HFFc6 (cell line): ENCODE results near the gene MAP7D2. TPM values are rescaled to one million over a fixed set of nuclear protein-coding genes. Genes with fewer than 3 reads are reported as not detected.

Experiments
- DNase-seq: peaks from one replicate; pipeline ENCODE4 v3.0.0-alpha.2; 2018
- H3K27ac Mint-ChIP-seq: 2 replicates; pipeline ENCODE4 v1.8.0; 2020; ENCODE audit warnings: mild to moderate bottlenecking, mixed read lengths
- H3K27me3 Mint-ChIP-seq: 2 replicates; pipeline ENCODE4 v1.8.0; 2021; ENCODE audit warnings: mild to moderate bottlenecking, moderate library complexity, mixed read lengths; ENCODE audit not compliant: insufficient read depth
- H3K36me3 Mint-ChIP-seq: 2 replicates; pipeline ENCODE4 v1.8.0; 2021; ENCODE audit warnings: low read depth, mixed read lengths
- H3K4me1 Mint-ChIP-seq: 2 replicates; pipeline ENCODE4 v1.8.0; 2020; ENCODE audit warnings: low read depth, mixed read lengths
- H3K4me3 Mint-ChIP-seq: 2 replicates; pipeline ENCODE4 v1.8.0; 2020; ENCODE audit warnings: mild to moderate bottlenecking, moderate library complexity, mixed read lengths
- H3K9me3 Mint-ChIP-seq: 2 replicates; pipeline ENCODE4 v1.8.0; 2020; ENCODE audit warnings: mild to moderate bottlenecking, mixed read lengths
- total RNA-seq, 6 experiments: library from RNA; stranded (reverse); fragmentation: NEBNext Ultra II Directional; extraction: Animal tissue kit (Norgen Biotek cat#: 25700); gene quantifications; 2 replicates in 1 of 6; 3 replicates in 5 of 6; pipeline ENCODE4 v1.2.3, GENCODE V29; 2021
- TF ChIP-seq, protein P1 (sequence below): fragments of 200-600 bp; sonication (generic); IDR thresholded peaks from 2 replicates; pipeline ENCODE4 v1.5.0; 2021; ENCODE audit warnings: antibody characterized with exemption, mild to moderate bottlenecking

The MAP7D2 gene
- total RNA-seq, 6 experiments from 2014 or later: 0.05 to 0.47 (median 0.20) TPM; not detected in 1

DNA sequence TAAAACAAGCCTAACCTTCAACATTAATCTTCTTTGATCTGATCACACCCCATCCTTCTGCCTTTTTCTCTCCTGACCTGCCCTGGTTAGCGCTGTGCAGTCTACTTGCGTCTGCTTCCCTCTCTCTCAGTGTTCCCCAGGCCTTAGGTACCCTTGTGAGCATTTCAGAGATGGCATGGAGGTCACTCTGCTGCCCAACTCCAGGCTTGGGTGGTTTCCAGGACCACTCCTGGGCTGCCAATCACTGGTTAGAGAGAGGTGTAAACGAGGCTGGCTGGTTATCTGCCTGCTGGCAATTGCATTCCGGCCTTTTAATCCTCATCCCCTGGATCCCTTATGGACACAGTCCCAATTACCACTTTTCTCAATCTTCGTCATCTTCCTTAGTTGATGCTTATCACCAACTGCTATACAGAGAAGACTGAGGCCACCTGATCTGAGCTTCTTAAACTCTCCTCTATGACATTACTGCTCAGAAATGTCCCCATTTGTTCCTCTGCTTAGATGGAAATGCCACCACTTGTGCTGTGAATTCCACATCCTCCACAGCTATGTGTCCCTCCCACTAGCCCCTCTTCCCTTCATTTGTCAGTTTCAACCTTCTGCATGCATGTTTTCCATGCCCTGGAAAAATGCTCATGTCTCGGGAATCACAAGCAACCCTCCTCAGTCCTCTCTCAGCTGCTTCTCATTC, 96.9 kb downstream of the MAP7D2 start:
- Mint-ChIP-seq H3K9me3 (peaks cover 22% of the 10 kb centered on the region), H3K36me3 (peaks cover 18% of the 10 kb centered on the region), H3K4me1 (no peaks in the 10 kb centered on the region), H3K27me3 (peaks cover 12% of the 10 kb centered on the region), H3K27ac (no peak overlapping the region), H3K4me3 (no peak overlapping the region)
- TF ChIP-seq, protein P1, sequence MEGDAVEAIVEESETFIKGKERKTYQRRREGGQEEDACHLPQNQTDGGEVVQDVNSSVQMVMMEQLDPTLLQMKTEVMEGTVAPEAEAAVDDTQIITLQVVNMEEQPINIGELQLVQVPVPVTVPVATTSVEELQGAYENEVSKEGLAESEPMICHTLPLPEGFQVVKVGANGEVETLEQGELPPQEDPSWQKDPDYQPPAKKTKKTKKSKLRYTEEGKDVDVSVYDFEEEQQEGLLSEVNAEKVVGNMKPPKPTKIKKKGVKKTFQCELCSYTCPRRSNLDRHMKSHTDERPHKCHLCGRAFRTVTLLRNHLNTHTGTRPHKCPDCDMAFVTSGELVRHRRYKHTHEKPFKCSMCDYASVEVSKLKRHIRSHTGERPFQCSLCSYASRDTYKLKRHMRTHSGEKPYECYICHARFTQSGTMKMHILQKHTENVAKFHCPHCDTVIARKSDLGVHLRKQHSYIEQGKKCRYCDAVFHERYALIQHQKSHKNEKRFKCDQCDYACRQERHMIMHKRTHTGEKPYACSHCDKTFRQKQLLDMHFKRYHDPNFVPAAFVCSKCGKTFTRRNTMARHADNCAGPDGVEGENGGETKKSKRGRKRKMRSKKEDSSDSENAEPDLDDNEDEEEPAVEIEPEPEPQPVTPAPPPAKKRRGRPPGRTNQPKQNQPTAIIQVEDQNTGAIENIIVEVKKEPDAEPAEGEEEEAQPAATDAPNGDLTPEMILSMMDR: no peak
- no peak for DNase-seq

DNA sequence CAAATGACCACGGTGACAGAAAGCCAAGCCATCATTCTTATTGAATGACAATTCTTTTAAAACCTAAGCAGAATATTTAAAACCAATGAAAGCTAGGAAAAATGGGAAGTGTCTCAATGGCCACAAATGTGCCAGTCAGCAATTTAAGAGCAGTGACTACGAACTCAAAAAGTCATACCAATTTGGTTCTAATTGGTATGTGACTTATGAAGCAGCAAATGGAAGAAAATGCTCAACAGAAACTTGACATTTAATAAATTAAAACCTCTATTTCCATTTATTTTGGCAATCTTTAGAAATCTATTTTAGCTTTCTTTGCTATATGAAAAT, 100.1 kb downstream of the MAP7D2 start:
- Mint-ChIP-seq H3K36me3 (peaks cover 23% of the 10 kb centered on the region), H3K4me1 (no peaks in the 10 kb centered on the region), H3K4me3 (no peak overlapping the region), H3K9me3 (peaks cover 29% of the 10 kb centered on the region), H3K27ac (no peak overlapping the region), H3K27me3 (peaks cover 11% of the 10 kb centered on the region)
- DNase-seq: no peak
- TF ChIP-seq, protein P1: no peak

DNA sequence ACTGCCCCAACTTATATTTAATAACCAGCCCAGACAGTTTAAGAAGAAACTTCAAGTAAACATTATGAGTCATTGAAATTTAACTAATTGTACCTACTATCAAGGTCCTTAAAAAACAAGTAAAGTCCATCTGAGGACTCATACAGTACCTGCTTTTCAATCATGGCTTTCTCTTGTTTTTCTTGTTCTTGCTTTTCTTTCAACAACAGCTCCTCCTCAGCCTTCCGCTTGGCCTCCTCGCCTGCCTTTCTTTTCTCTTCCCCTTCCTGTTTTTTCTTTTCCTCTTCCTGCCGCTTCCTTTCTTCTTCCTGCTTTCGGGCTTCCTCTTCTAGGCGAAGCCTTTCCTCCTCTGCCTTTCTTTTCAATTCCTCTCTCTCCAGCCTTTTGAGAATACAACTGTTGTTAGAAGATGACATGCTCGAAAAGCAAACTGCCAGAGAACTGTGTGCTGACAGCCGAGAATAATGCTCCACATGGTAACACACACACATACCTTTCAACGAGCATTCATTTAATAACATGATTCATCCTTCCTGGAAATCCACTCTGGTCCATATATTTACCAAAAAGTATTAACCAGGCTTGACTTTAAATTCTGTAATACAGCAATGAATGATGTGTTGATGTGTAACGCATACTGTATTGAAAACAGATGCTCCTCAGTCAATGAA, 100.6 kb downstream of the MAP7D2 start:
- TF ChIP-seq, protein P1: no peak
- Mint-ChIP-seq H3K36me3 (peaks cover 23% of the 10 kb centered on the region), H3K4me3 (no peak overlapping the region), H3K27me3 (peaks cover 11% of the 10 kb centered on the region), H3K27ac (no peak overlapping the region), H3K4me1 (no peaks in the 10 kb centered on the region), H3K9me3 (peaks cover 29% of the 10 kb centered on the region)
- DNase-seq: no peak

DNA sequence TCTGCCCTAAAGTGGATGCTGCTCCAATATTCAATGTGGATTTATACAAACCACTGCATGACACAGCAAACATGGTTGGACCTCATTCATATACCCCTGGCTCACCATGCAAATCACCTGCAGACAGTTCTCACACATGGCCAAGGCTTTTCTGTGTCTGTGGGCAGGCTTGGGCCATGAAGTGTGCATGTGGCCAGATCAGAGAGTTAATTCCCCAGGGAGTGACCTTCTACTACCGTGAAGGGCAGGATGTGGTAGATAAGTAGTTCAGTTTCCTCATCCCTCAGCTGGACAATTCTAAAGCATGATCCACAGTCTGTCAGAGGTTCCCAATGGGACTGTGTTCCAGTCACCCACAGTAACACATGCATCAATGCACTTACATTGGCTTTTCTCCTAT, 101.3 kb downstream of the MAP7D2 start:
- H3K9me3 Mint-ChIP-seq: peaks cover 29% of the 10 kb centered on the region
- no peak for DNase-seq
- peaks cover 23% of the 10 kb centered on the region for H3K36me3 Mint-ChIP-seq
- H3K4me3 Mint-ChIP-seq: no peak overlapping the region
- H3K27me3 Mint-ChIP-seq: peaks cover 14% of the 10 kb centered on the region
- no peak overlapping the region for H3K27ac Mint-ChIP-seq
- H3K4me1 Mint-ChIP-seq: no peaks in the 10 kb centered on the region
- TF ChIP-seq, protein P1: no peak

DNA sequence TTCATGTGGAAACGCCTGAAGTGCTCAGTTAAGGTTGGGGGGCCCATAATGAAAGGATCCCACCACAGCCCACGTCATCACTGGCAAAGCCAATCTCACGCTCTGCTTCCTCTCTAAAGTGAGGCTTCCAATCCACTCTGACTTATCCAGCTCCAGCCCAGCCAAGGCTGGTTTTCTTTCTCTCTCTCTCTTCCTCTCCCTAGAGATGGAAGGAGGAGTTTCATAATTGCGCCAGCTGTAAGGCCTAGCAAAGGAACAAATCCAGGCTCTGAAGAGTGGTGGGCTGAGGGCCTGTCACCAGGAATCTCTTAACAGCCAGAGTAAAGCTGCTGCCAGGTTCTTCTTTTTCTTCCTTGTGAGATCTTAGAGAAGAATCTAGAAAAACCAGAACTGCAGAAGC, 105.1 kb downstream of the MAP7D2 start:
- Mint-ChIP-seq H3K36me3 (peaks cover 23% of the 10 kb centered on the region), H3K4me1 (no peaks in the 10 kb centered on the region), H3K27ac (no peak overlapping the region), H3K9me3 (peaks cover 25% of the 10 kb centered on the region), H3K27me3 (peaks cover 12% of the 10 kb centered on the region), H3K4me3 (no peak overlapping the region)
- DNase-seq: no peak
- TF ChIP-seq, protein P1: no peak
